Measurements from ENCODE around the gene KRT81.

DNA sequence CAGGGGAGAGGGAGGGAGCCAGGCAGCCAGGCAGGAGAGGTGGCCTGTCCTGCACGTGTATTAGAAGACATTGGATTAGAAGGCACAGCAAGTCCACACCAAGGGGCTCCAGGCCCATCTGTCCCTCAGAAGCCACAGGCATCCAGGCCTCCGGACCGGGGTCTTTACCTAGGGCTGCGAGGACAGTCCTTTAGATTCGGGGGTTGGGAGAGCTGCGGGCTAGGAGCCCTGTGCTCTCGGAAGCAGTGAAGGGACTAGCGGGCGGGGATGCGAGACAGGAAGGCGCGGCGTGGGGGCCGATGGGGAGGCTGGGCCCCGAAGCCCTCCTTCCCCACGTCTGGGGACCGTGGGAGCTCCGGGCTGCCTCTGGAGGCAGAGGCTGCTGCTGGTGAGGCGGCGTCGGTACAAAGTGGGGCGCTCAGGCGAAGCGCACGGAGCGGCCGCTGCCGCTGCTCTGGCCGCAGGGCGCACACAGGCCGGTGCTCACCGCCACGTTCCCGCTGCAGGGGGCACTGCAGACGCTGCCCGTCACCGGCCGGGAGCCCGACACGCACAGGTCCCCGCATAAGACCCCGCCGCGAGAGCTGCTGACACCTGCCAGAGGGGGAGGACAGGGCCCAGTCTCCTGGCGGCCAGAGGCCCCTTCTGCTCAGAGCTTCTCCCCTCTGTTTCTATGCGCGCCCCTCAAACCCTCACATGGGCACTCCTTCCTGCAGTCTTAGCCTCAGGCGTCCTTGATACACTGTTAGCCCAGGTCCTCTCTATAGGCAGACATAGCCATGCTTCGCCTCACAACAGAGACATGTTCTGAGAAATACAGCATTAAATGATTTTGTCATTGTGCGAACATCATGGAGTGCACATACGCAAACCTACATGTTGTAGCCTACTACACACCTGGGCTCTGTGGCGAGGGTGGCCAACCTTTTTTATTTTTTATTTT, 41.0 kb downstream of the KRT81 start:
- TF ChIP-seq GATA3 (IDR thresholded peaks at IDR 0.05; ENCODE audit: low read depth, low read length), result no peak
- no peak for TF ChIP-seq GATA2 (IDR thresholded peaks at IDR 0.05; ENCODE audit: low read depth, low read length)
